Naive thymus-derived CD4-positive, alpha-beta T cell (primary cell): ENCODE results near the gene WDR27. TPM values are rescaled to one million over a fixed set of nuclear protein-coding genes. Genes with fewer than 3 reads are reported as not detected.

Source experiments
- ATAC-seq: fragments of 150-1000 bp; cut with Tn5 transposase; 2 replicates; pipeline ENCODE4 v1.10.0; 2021; ENCODE audit warnings: mild to moderate bottlenecking, moderate library complexity
- CTCF ChIA-PET: fragments of 350-600 bp; sonication (Branson Sonifier 250); formaldehyde crosslinking; loops from one replicate; lab custom pipeline; 2021; ENCODE audit warnings: antibody characterized with exemption; lab: Charles Lee
- POLR2A ChIA-PET: fragments of 350-600 bp; sonication (Branson Sonifier 250); formaldehyde crosslinking; loops from one replicate; lab custom pipeline; 2021; ENCODE audit warnings: antibody characterized with exemption, inconsistent platforms; lab: Charles Lee
- DNase-seq, 9 donors: peaks; one replicate each; pipeline versions ENCODE4 v3.0.0 to v3.0.0-alpha.2; 2020 to 2022; ENCODE audit warnings: mixed read lengths in 1 of 9
- H3K27ac ChIP-seq: one replicate; pipeline ENCODE4 v1.7.0; 2013; ENCODE audit warnings: mild to moderate bottlenecking, low read depth, low read length, moderate library complexity
- H3K27me3 ChIP-seq, 2 donors: one replicate each; pipeline ENCODE4 v1.7.0; 2013; ENCODE audit warnings: low read length in 2 of 2, mild to moderate bottlenecking in 2 of 2, moderate library complexity in 2 of 2; ENCODE audit not compliant: control insufficient read depth in 2 of 2, insufficient read depth in 2 of 2
- H3K36me3 ChIP-seq, 3 experiments: 1 replicate in 2 of 3; 2 replicates in 1 of 3; pipeline ENCODE4 v1.7.0; 2013; ENCODE audit warnings: low read length in 3 of 3, mild to moderate bottlenecking in 3 of 3, moderate library complexity in 1 of 3; ENCODE audit not compliant: insufficient read depth in 3 of 3, control insufficient read depth in 2 of 3
- H3K4me1 ChIP-seq, 2 donors: one replicate each; pipeline ENCODE4 v1.7.0; 2013; ENCODE audit warnings: low read length in 2 of 2, mild to moderate bottlenecking in 2 of 2, moderate library complexity in 1 of 2; ENCODE audit not compliant: control insufficient read depth in 2 of 2, insufficient read depth in 2 of 2
- H3K4me3 ChIP-seq: 2 replicates; pipeline ENCODE4 v1.7.0; 2013; ENCODE audit warnings: mild to moderate bottlenecking, low read length
- H3K9me3 ChIP-seq, 3 experiments: 1 replicate in 2 of 3; 2 replicates in 1 of 3; pipeline ENCODE4 v1.7.0; 2013; ENCODE audit warnings: low read length in 3 of 3; ENCODE audit not compliant: control insufficient read depth in 2 of 3
- H3K27ac Mint-ChIP-seq, 9 donors: one replicate each; pipeline ENCODE4 v1.8.0; 2020 to 2022; ENCODE audit warnings: mixed read lengths in 9 of 9, mild to moderate bottlenecking in 8 of 9, moderate library complexity in 5 of 9, inconsistent platforms in 2 of 9
- H3K27me3 Mint-ChIP-seq, 5 donors: one replicate each; pipeline ENCODE4 v1.8.0; 2021 to 2022; ENCODE audit warnings: mixed read lengths in 5 of 5, mild to moderate bottlenecking in 1 of 5
- H3K36me3 Mint-ChIP-seq, 5 donors: one replicate each; pipeline ENCODE4 v1.8.0; 2020 to 2022; ENCODE audit warnings: mixed read lengths in 5 of 5, mild to moderate bottlenecking in 3 of 5, inconsistent platforms in 1 of 5
- H3K4me1 Mint-ChIP-seq, 7 donors: one replicate each; pipeline ENCODE4 v1.8.0; 2020 to 2022; ENCODE audit warnings: mixed read lengths in 7 of 7, mild to moderate bottlenecking in 3 of 7, inconsistent platforms in 1 of 7
- H3K4me3 Mint-ChIP-seq, 10 donors: one replicate each; pipeline ENCODE4 v1.8.0; 2020 to 2022; ENCODE audit warnings: mild to moderate bottlenecking in 10 of 10, mixed read lengths in 10 of 10, moderate library complexity in 6 of 10, inconsistent platforms in 2 of 10
- H3K9me3 Mint-ChIP-seq, 11 donors: one replicate each; pipeline ENCODE4 v1.8.0; 2020 to 2022; ENCODE audit warnings: mixed read lengths in 11 of 11, mild to moderate bottlenecking in 4 of 11, inconsistent platforms in 1 of 11, moderate library complexity in 1 of 11
- intact Hi-C, 2 donors: fragments of 100-400 bp; cut with micrococcal nuclease; formaldehyde crosslinking; loops; one replicate each; pipeline ENCODE4 v1.15.1; 2023
- polyA plus RNA-seq, 2 donors: library from polyadenylated mRNA; unstranded; fragments of 300-500 nt; fragmentation: Illumina TruSeq; gene quantifications; one replicate each; pipeline ENCODE4 v1.2.3, GENCODE V29; 2021
- total RNA-seq, 6 experiments: library from RNA in 5 of 6; stranded (reverse) in 5 of 6; gene quantifications; 1 replicate in 5 of 6; 2 replicates in 1 of 6; pipeline ENCODE4 v1.2.3 and lab custom pipeline; 2021 to 2026

WDR27 gene
- total and polyA plus RNA-seq, 7 experiments from 2014 or later, result 6.7 to 89.0 (median 36.0) TPM

DNA sequence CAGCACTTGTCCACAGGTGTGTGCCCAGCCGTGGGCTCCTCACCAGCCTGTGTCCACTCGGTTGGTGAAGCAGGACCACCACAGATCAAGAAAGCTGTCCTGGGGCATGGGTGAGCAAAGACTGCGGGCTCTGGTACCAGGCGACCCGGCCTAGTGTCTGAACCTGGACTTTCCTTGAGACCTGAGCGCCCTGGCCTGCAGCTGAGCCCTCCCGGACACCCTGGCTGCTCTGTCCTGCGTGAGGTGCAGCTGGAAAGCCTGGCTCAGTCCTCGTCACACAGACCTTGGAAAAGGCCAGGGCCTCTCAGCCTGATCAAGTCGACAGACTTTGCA, 247.0 kb downstream of the WDR27 start:
- CTCF ChIA-PET, result no interaction called here
- intact Hi-C loops, result no loop called here
- H3K27me3 ChIP-seq, result no peaks in the 10 kb centered on the region
- Mint-ChIP-seq H3K4me1 (no peaks in the 10 kb centered on the region), H3K27ac (no peak overlapping the region), H3K9me3 (peaks cover 0 to 18% (median 4%) of the 10 kb centered on the region in 11 donors), H3K36me3 (peaks cover 0 to 16% (median 4%) of the 10 kb centered on the region in 5 donors), H3K4me3 (no peak overlapping the region), H3K27me3 (no peaks in the 10 kb centered on the region)
- H3K36me3 ChIP-seq, result no peaks in the 10 kb centered on the region
- POLR2A ChIA-PET, result no interaction called here
- H3K27ac ChIP-seq, result no peak overlapping the region
- no peak overlapping the region for H3K4me3 ChIP-seq
- no peak for ATAC-seq
- DNase-seq, result no peak
- no peaks in the 10 kb centered on the region for H3K4me1 ChIP-seq
- no peaks in the 10 kb centered on the region for H3K9me3 ChIP-seq

DNA sequence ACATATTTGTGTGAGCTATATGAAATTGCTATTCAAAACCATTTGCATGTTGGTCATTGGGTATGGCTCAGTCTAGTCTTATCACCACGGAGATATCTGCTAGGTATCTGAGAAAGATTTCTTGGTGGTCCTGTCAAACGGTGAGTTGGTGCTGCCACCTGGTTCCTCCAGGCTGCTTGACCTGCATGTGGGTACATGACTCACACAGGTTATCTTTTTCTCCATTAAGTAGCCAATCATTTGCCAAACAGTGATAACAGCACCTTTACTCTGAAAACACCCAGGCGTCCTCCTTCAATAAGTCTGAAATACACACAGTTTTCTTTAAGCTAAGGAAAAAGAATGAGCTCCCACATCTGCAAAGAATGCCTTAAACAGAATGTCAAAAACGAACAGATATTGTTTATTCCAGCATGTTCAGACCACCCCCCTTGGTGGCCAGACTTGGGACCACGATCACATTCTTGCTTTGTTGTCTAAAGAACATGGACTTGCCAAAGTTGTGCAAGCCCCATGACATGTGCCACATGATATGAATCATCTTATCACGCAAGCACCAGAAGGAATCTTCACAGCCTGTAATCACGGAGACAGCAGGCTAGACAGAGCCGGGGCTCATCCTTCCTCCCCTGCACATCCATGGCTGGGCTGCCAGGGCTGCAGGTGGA, 247.5 kb downstream of the WDR27 start:
- Mint-ChIP-seq H3K4me1 (no peaks in the 10 kb centered on the region), H3K4me3 (no peak overlapping the region), H3K27ac (peak overlapping the region in 1 of 9 donors; percentile 34), H3K36me3 (peaks cover 0 to 16% (median 4%) of the 10 kb centered on the region in 5 donors), H3K27me3 (peaks cover 0 to 2% (median 0%) of the 10 kb centered on the region in 5 donors), H3K9me3 (peaks cover 0 to 13% (median 3%) of the 10 kb centered on the region in 11 donors)
- ATAC-seq (no peak), DNase-seq (no peak)
- no peak overlapping the region for H3K4me3 ChIP-seq
- intact Hi-C loops, result no loop called here
- no peaks in the 10 kb centered on the region for H3K4me1 ChIP-seq
- ChIA-PET POLR2A (no interaction called here), CTCF (no interaction called here)
- H3K27ac ChIP-seq, result no peak overlapping the region
- H3K27me3 ChIP-seq, result no peaks in the 10 kb centered on the region
- no peaks in the 10 kb centered on the region for H3K9me3 ChIP-seq
- no peaks in the 10 kb centered on the region for H3K36me3 ChIP-seq

DNA sequence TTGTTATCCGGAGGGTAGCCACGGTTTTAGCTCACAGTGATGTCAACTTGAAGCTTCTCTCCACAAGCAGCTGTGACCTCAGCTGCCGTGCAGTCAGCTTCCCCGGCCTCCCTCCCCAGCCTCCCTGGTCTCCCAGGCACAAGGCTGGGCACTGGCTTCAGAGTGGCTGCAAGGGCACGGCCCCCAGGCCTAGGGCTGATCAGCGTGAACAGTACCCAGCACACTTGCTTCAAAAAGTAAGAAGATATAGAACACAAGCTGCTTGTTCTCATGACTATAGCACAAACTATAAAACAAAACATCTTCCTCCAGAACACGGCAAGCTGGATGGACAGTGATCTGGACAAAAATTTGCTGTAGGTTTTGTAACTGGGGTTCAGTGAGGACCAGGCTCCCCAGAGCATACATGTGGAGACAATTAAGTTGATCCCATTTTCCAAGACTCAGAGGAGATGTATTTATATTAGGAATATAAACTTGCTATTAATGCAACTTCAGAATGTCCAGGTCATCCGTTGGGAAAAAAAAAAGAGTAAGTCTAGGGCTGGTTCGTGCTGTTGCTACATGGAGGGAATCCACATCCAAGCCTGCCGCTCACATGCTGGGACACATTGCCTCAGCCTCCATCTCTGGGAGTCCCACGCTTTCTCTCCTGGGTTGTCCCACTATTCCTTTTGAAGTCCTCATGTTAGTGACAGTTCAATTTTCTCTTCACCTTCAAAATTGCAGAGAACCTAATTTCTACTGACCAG, 248.8 kb downstream of the WDR27 start:
- H3K9me3 Mint-ChIP-seq, result peaks cover 0 to 4% (median 0%) of the 10 kb centered on the region in 11 donors
- Histone ChIP-seq H3K4me1 (no peaks in the 10 kb centered on the region), H3K9me3 (no peaks in the 10 kb centered on the region), H3K27ac (no peak overlapping the region), H3K4me3 (no peak overlapping the region), H3K27me3 (no peaks in the 10 kb centered on the region), H3K36me3 (no peaks in the 10 kb centered on the region)
- H3K4me1 Mint-ChIP-seq, result no peaks in the 10 kb centered on the region
- peaks cover 0 to 8% (median 0%) of the 10 kb centered on the region in 5 donors for H3K27me3 Mint-ChIP-seq
- ATAC-seq (no peak), DNase-seq (no peak)
- H3K4me3 Mint-ChIP-seq, result no peak overlapping the region
- ChIA-PET CTCF (interaction anchor here (0.8 kb wide), 1 partner anchor 38 kb away, joined by 3 read pairs; no protein-coding TSS in a partner anchor), POLR2A (no interaction called here)
- no peak overlapping the region for H3K27ac Mint-ChIP-seq
- H3K36me3 Mint-ChIP-seq, result peaks cover 0 to 11% (median 4%) of the 10 kb centered on the region in 5 donors
- intact Hi-C loops, result no loop called here

GRCh38 chr6:169452117-169452868, 249.5 kb downstream of the WDR27 start:
- H3K9me3 Mint-ChIP-seq, result peaks cover 0 to 3% (median 0%) of the 10 kb centered on the region in 11 donors

DNA sequence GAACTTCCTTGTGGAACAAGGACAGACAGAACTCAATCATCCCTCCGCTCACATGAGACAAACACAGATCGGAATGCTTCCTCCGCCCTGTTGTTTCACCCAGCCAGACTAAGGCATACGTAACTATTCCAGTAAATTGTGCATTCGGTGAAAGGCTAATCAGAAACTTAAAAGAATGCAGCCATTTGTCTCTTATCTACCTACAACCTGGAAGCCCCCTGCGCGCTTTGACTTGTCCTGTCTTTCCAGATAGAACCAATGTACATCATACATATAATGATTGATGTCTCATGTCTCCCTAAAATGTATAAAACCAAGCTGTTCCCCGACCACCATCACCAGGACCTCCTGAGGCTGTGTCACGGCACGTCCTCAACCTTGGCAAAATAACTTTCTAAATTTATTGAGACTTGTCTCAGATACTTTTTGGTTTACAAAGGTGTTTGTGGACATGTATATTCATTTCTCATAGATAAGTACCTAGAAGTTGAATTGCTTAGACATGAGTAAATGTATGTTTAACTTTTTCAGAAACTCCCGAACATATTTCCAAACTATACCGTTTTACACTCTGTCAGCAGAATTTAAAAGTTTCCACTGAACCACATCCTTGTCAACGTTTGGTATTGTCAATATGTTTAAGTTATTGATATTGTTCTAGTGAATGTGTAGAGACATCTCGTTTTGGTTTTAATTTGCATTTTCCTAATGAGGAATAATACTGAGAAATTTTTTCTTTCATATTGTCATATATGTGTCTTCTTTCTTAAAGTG, 250.6 kb downstream of the WDR27 start:
- Mint-ChIP-seq H3K36me3 (no peaks in the 10 kb centered on the region), H3K4me1 (no peaks in the 10 kb centered on the region), H3K27ac (no peak overlapping the region), H3K27me3 (peaks cover 0 to 8% (median 0%) of the 10 kb centered on the region in 5 donors), H3K9me3 (no peaks in the 10 kb centered on the region), H3K4me3 (no peak overlapping the region)
- ATAC-seq, result no peak
- DNase-seq, result no peak
- no peaks in the 10 kb centered on the region for H3K27me3 ChIP-seq
- H3K4me3 ChIP-seq, result no peak overlapping the region
- intact Hi-C loops, result no loop called here
- H3K27ac ChIP-seq, result no peak overlapping the region
- POLR2A ChIA-PET, result no interaction called here
- no peaks in the 10 kb centered on the region for H3K36me3 ChIP-seq
- CTCF ChIA-PET, result no interaction called here
- H3K9me3 ChIP-seq, result no peaks in the 10 kb centered on the region
- H3K4me1 ChIP-seq, result no peaks in the 10 kb centered on the region

More at GRCh38 chr6:169452117-169452868, 249.5 kb downstream of the WDR27 start:
- H3K4me1 ChIP-seq, result no peaks in the 10 kb centered on the region
- H3K4me3 ChIP-seq, result no peak overlapping the region
- H3K9me3 ChIP-seq, result no peaks in the 10 kb centered on the region
- ATAC-seq (no peak), DNase-seq (no peak)
- Mint-ChIP-seq H3K4me1 (no peaks in the 10 kb centered on the region), H3K4me3 (no peak overlapping the region), H3K27me3 (peaks cover 0 to 8% (median 0%) of the 10 kb centered on the region in 5 donors), H3K36me3 (peaks cover 0 to 9% (median 0%) of the 10 kb centered on the region in 5 donors), H3K27ac (no peak overlapping the region)
- no peaks in the 10 kb centered on the region for H3K27me3 ChIP-seq
- intact Hi-C loops, result no loop called here
- no peaks in the 10 kb centered on the region for H3K36me3 ChIP-seq
- H3K27ac ChIP-seq, result no peak overlapping the region
- ChIA-PET CTCF (no interaction called here), POLR2A (no interaction called here)

GRCh38 chr6:169450097-169450496, 251.7 kb downstream of the WDR27 start:
- no peaks in the 10 kb centered on the region for H3K36me3 Mint-ChIP-seq
- no peaks in the 10 kb centered on the region for H3K4me1 ChIP-seq
- CTCF ChIA-PET, result no interaction called here
- no peaks in the 10 kb centered on the region for H3K4me1 Mint-ChIP-seq
- no peak overlapping the region for H3K27ac Mint-ChIP-seq
- ATAC-seq, result no peak
- no peak for DNase-seq
- H3K27me3 Mint-ChIP-seq, result peaks cover 0 to 8% (median 0%) of the 10 kb centered on the region in 5 donors
- intact Hi-C loops, result no loop called here
- H3K27me3 ChIP-seq, result no peaks in the 10 kb centered on the region
- no peaks in the 10 kb centered on the region for H3K9me3 Mint-ChIP-seq
- H3K27ac ChIP-seq, result no peak overlapping the region
- no peaks in the 10 kb centered on the region for H3K9me3 ChIP-seq
- no peaks in the 10 kb centered on the region for H3K36me3 ChIP-seq
- H3K4me3 ChIP-seq, result no peak overlapping the region
- no peak overlapping the region for H3K4me3 Mint-ChIP-seq
- POLR2A ChIA-PET, result interaction anchor here (0.7 kb wide), 1 partner anchor 251 kb away, joined by 3 read pairs; no protein-coding TSS in a partner anchor
